Ovary (tissue), 3 donors: ENCODE measurements around the gene U2SURP.

Source experiments
- EP300 ChIP-seq: sonication (generic); formaldehyde crosslinking; IDR thresholded peaks from one replicate; pipeline ENCODE4 v1.6.1; 2017; ENCODE audit warnings: antibody characterized with exemption
- TF ChIP-seq, protein P1 (sequence below), 3 donors: fragments of 450-650 bp in 2 of 3; fragments of 200-600 bp in 1 of 3; IDR thresholded peaks; one replicate each; pipeline versions ENCODE4 v1.5.1 to v1.8.0; 2016 to 2022; ENCODE audit warnings: antibody characterized with exemption in 3 of 3, mild to moderate bottlenecking in 1 of 3
- donor health status: DM: no; HTN: no; CAD: no.

DNA sequence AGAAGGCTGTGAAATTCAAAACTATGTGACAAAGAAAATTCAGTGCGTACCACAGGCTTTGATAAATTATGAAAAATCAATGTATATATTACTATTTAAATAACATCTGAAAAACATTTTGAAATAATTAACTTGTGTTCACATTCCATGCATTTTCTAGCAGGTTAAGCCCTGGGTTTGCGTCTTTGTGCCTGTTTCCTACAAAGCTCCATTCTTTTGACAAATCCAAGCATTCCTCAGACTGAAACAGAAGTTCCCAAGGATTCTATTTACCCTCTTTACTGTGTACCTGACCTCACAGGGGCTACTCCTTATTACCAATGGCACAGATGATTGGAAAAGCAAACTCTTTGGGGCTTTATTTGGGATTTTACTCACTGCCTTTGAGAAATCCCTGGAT is 39.8 kb upstream of the U2SURP start:
- TF ChIP-seq, protein P1, sequence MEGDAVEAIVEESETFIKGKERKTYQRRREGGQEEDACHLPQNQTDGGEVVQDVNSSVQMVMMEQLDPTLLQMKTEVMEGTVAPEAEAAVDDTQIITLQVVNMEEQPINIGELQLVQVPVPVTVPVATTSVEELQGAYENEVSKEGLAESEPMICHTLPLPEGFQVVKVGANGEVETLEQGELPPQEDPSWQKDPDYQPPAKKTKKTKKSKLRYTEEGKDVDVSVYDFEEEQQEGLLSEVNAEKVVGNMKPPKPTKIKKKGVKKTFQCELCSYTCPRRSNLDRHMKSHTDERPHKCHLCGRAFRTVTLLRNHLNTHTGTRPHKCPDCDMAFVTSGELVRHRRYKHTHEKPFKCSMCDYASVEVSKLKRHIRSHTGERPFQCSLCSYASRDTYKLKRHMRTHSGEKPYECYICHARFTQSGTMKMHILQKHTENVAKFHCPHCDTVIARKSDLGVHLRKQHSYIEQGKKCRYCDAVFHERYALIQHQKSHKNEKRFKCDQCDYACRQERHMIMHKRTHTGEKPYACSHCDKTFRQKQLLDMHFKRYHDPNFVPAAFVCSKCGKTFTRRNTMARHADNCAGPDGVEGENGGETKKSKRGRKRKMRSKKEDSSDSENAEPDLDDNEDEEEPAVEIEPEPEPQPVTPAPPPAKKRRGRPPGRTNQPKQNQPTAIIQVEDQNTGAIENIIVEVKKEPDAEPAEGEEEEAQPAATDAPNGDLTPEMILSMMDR (IDR thresholded peaks at IDR 0.05): no peak
- no peak for TF ChIP-seq EP300
